Activated CD8-positive, alpha-beta memory T cell treated with anti-CD3 and anti-CD28 coated beads, Interleukin-2, amount 10 ng/mL, durations not matched to agents 7 days and 5 days (primary cell): ENCODE data around the gene CYB5B. TPM values are rescaled to one million over a fixed set of nuclear protein-coding genes. Genes with fewer than 3 reads are reported as not detected.
"Not testable (repeated sequence)": the region's sequence is repeated elsewhere in the genome, so short reads cannot be mapped to it uniquely, and the experiment has no call there.

Source experiments
- ATAC-seq: fragments of 150-1000 bp; cut with Tn5 transposase; one replicate; pipeline ENCODE4 v1.10.0; 2021; ENCODE audit warnings: moderate library complexity
- CTCF ChIA-PET: fragments of 350-600 bp; sonication (Branson Sonifier 250); formaldehyde crosslinking; loops from one replicate; lab custom pipeline; 2021; ENCODE audit warnings: antibody characterized with exemption; lab: Charles Lee
- DNase-seq: peaks from one replicate; pipeline ENCODE4 v3.0.0-alpha.2; 2020
- H3K27ac Mint-ChIP-seq: one replicate; pipeline ENCODE4 v1.8.0; 2021; ENCODE audit warnings: mild to moderate bottlenecking, mixed read lengths
- H3K27me3 Mint-ChIP-seq: one replicate; pipeline ENCODE4 v1.8.0; 2021; ENCODE audit warnings: mixed read lengths
- H3K36me3 Mint-ChIP-seq: one replicate; pipeline ENCODE4 v1.8.0; 2021; ENCODE audit warnings: mild to moderate bottlenecking, mixed read lengths
- H3K4me1 Mint-ChIP-seq: one replicate; pipeline ENCODE4 v1.8.0; 2021; ENCODE audit warnings: mixed read lengths
- H3K4me3 Mint-ChIP-seq: one replicate; pipeline ENCODE4 v1.8.0; 2021; ENCODE audit warnings: mild to moderate bottlenecking, moderate library complexity, mixed read lengths
- H3K9me3 Mint-ChIP-seq: one replicate; pipeline ENCODE4 v1.8.0; 2022; ENCODE audit warnings: low read depth, mixed read lengths
- total RNA-seq, 2 experiments: library from RNA; stranded (reverse); gene quantifications; one replicate each; pipeline ENCODE4 v1.2.3, GENCODE V29; 2021

Gene CYB5B
- total RNA-seq, 2 experiments from 2014 or later: 149 to 189 TPM

DNA sequence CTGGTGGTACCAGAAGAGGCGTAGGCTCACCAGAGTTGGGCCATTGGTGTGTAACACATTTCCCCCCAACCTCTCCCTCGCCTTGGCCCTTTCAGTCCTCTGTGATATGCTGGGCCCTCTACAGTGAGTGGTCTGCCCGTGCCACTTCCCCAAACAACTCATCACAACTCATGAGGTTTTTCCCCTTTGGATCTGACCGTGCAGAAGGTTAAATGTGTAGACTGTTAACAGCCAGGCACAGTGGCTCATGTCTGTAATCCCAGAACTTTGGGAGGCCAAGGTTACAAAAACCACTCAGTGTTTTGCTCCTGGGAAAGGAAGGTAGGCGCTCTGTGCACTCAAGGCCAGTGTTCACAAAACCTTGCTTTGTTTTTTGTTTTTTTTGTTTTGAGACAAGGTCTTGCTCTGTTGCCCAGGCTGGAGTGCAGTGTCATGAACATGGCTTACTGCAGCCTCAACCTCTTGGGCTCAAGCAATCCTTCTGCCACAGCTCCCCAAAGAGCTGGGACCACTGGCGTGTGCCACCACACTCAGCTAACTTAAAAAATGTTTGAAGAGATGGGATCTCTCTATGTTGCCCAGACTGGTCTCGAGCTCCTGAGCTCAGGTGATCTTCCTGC lies 11.3 kb upstream of the CYB5B start:
- CTCF ChIA-PET: interaction anchor here (0.7 to 1.8 kb wide), 2 partner anchors 8 to 236 kb away, joined by 3 to 4 read pairs; no protein-coding TSS in a partner anchor

DNA sequence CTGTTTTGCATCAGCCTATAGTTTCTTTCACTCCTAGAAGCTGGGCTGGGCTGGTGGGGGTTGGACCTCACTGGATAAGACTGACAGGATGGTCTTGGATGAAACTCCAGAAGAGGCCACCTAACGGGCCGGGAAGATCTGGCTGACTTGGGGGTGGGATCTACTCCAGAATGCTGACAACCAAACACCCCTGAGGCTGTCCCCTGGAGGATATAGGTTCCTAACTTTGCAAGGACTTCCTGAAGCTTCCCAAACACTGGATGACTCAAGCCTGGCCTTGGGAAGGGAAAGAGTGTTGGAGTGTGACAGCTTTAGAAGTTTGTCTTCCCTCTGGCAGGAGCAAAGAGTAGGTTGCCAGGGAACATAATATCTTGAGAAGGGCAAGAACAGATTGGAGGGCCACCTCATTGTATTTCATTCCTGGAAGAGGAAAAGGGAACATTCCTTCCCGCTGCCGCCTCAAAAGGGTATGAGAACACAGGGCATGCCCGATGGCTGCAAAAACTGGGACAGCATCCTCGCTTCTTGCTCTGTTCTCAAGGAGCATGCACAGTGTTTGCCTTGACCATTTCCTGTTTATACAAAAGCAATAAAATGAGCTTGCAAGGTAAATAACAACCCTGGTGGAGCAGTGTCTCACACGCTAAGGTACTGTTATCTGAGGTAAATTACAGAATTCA lies 6.8 kb upstream of the CYB5B start:
- no peak overlapping the region for H3K4me3 Mint-ChIP-seq
- ATAC-seq (no peak), DNase-seq (no peak)
- H3K27me3 Mint-ChIP-seq: no peaks in the 10 kb centered on the region
- H3K36me3 Mint-ChIP-seq: no peaks in the 10 kb centered on the region
- CTCF ChIA-PET: interaction anchor here (1.3 to 1.6 kb wide), 2 partner anchors 9 to 21 kb away, joined by 3 to 6 read pairs; no protein-coding TSS in a partner anchor
- H3K9me3 Mint-ChIP-seq: no peaks in the 10 kb centered on the region
- peaks cover 5% of the 10 kb centered on the region for H3K4me1 Mint-ChIP-seq
- H3K27ac Mint-ChIP-seq: no peak overlapping the region

More for the DNA sequence above, 11.3 kb upstream of the CYB5B start:
- H3K9me3 Mint-ChIP-seq: no peaks in the 10 kb centered on the region
- H3K27me3 Mint-ChIP-seq: no peaks in the 10 kb centered on the region
- no peaks in the 10 kb centered on the region for H3K36me3 Mint-ChIP-seq
- DNase-seq (no peak), ATAC-seq (no peak)
- no peak overlapping the region for H3K4me3 Mint-ChIP-seq
- no peak overlapping the region for H3K27ac Mint-ChIP-seq
- H3K4me1 Mint-ChIP-seq: peaks cover 20% of the 10 kb centered on the region

DNA sequence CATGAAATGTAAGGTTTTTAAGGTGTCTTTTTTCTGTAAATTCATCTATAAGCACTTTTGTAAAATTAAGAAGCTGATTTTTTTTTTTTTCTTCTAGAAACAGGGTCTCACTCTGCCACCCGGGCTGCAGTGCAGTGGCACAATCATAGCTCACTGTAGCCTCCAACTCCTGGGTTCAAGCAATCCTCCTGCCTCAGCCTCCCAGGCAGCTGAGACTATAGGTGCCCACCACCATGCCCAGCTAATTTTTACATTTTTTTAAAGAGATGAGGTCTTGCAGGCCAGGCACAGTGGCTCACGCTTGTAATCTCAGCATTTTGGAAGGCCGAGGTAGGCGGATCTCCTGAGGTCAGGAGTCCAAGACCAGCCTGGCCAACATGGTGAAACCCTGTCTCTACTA lies 4.5 kb upstream of the CYB5B start:
- Mint-ChIP-seq H3K9me3 (no peaks in the 10 kb centered on the region), H3K27me3 (no peaks in the 10 kb centered on the region), H3K36me3 (peaks cover 5% of the 10 kb centered on the region), H3K4me1 (peaks cover 21% of the 10 kb centered on the region), H3K27ac (no peak overlapping the region), H3K4me3 (no peak overlapping the region)
- DNase-seq (no peak), ATAC-seq (no peak)
- CTCF ChIA-PET: no interaction called here

DNA sequence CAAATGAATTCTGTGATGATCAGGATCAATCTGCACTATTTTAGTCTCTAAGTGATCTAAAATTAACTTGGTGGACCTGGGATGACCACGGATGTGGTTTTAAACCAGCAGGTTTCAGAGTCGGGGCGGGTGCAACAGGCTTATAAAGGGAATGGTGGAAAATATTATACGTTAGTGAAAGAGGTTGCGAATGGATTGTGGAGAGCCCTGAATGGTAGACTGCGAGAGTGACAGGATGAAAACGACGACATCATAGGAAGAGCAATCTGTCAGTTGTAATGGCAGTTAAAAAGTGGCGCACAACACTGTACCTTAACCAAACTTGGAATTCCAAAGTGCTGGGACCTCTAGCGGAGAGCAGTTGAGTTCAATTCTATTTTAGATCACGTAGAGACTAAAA lies 1.2 kb upstream of the CYB5B start:
- Mint-ChIP-seq H3K27me3 (no peaks in the 10 kb centered on the region), H3K27ac (peak overlapping the region; percentile 38), H3K9me3 (no peaks in the 10 kb centered on the region), H3K36me3 (peaks cover 23% of the 10 kb centered on the region), H3K4me1 (peaks cover 38% of the 10 kb centered on the region), H3K4me3 (peak overlapping the region; percentile 95)
- ATAC-seq (no peak), DNase-seq (no peak)
- CTCF ChIA-PET: no interaction called here

DNA sequence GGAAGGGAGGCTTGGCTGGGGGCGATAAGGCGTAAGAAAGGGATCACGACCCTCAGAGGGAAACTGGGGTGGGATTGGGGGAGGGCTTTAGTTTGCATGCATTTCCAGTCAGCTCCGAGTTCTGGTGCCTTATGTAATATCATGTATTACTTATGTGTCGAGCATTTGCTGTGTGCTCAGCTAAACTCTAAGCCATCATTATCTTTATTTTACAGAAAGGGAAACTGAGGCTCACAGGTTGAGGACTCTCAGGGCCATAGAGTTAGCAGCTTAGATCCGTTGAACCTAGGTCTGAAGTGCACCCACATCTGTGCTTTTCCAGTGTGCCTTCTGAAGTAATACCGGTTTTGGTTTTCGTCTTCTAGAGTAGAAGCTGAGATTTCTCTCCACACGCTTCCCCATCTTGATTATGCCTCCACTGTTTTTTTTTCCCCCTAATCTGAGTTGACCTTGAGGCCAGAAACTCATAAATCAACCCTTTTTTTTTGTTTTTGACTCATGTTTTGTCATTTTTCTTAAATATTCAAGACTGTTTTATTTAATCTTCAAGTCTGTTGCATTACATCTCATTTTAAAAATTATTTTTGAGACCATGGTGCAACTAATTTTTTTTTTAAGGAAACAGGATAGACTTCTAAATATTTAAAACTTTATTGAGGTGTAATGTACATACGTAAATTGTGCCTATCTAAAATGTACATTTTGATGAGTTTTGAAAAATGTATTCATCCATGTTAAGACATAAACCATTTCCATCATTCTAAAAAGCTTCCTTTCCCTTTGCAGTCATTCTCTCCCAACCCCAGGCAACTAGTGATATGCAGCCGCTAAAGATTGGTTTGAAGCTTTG lies 741 bp downstream of the CYB5B start:
- CTCF ChIA-PET: interaction anchor here (1.1 to 1.5 kb wide), 2 partner anchors 13 to 29 kb away, joined by 4 to 9 read pairs; no protein-coding TSS in a partner anchor
- no peaks in the 10 kb centered on the region for H3K27me3 Mint-ChIP-seq
- H3K36me3 Mint-ChIP-seq: peaks cover 42% of the 10 kb centered on the region
- peaks cover 52% of the 10 kb centered on the region for H3K4me1 Mint-ChIP-seq
- peak overlapping the region; percentile 90 for H3K27ac Mint-ChIP-seq
- peak overlapping the region; percentile 95 for H3K4me3 Mint-ChIP-seq
- ATAC-seq: no peak
- peaks cover 7% of the 10 kb centered on the region for H3K9me3 Mint-ChIP-seq
- no peak for DNase-seq

DNA sequence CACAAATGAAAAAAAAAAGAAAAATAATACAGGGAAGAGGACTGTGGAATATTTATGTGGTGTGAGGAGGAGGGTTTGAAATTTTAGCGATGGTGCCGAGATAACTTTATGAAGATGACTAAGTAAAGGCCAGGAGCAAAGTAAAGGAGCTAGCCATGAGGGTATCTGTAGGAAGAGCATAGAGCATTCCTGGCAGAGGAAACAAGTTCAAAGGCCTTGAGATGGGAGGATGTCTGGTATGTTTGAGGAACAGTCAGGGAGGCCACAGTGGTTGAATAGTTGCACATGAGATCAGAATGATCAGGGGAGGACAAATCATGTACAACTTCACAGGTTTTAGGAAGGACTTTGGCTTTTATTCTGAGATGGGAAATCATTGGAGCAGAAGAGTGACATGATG lies 4.2 kb downstream of the CYB5B start:
- Mint-ChIP-seq H3K27ac (no peak overlapping the region), H3K27me3 (no peaks in the 10 kb centered on the region), H3K9me3 (peaks cover 7% of the 10 kb centered on the region), H3K4me1 (peaks cover 54% of the 10 kb centered on the region), H3K4me3 (no peak overlapping the region), H3K36me3 (peaks cover 61% of the 10 kb centered on the region)
- CTCF ChIA-PET: interaction anchor here (0.8 to 1.4 kb wide), 3 partner anchors 21 to 97 kb away, joined by 3 read pairs; no protein-coding TSS in a partner anchor
- no peak for ATAC-seq
- DNase-seq: no peak

DNA sequence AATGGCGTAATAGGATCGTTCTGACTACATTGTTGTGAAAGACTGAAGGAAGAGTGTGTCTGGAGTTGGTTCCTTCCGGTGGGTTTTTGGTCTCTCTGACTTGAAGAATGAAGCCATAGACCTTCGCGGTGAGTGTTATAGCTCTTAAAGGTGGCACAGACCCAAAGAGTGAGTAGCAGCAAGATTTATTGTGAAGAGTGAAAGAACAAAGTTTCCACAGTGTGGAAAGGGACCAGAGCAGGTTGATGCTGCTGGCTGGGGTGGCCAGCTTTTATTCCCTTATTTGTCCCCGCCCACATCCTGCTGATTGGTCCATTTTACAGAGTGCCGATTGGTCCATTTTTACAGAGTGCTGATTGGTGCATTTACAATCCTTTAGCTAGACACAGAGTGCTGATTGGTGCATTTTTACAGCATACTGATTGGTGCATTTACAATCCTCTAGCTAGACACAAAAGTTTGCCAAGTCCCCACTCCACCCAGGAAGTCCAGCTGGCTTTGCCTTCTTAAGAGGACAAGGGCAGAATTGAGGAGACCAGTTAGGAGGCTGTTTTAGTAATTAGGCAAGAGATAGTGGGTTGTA lies 4.7 kb downstream of the CYB5B start:
- Mint-ChIP-seq H3K4me1 (peaks cover 55% of the 10 kb centered on the region), H3K36me3 (peaks cover 65% of the 10 kb centered on the region)
- H3K27ac Mint-ChIP-seq, H3K9me3 Mint-ChIP-seq, ATAC-seq, H3K4me3 Mint-ChIP-seq, H3K27me3 Mint-ChIP-seq, DNase-seq: not testable (repeated sequence)
- CTCF ChIA-PET: interaction anchor here (0.8 to 1.4 kb wide), 3 partner anchors 20 to 98 kb away, joined by 3 read pairs; no protein-coding TSS in a partner anchor

DNA sequence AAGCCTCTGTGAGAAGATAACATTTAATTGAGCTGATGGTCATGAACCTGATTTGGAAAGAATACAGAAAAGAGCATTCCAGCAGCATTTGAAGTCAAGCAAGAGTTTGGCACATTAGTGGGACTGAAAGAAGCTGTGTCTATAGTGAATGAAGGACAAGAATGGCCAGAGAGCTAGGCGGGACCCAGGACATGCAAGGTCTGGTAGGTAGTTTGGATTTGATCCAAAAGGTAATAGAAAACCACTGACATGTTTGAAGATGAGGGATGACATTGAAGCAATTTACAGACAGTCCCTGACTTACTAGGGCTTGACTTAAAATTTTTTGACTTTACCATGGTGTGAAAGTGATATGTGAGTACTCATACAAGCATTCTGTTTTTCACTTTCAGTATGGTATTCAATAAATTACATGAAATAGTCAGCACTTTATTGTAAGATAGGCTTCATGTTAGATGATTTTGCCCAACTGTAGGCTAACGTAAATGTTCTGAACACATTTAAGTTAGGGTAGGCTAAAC lies 7.6 kb downstream of the CYB5B start:
- no peak for DNase-seq
- Mint-ChIP-seq H3K27me3 (no peaks in the 10 kb centered on the region), H3K4me3 (no peak overlapping the region), H3K9me3 (peaks cover 7% of the 10 kb centered on the region), H3K4me1 (peaks cover 53% of the 10 kb centered on the region), H3K27ac (no peak overlapping the region), H3K36me3 (peaks cover 67% of the 10 kb centered on the region)
- CTCF ChIA-PET: interaction anchor here (1.4 to 1.8 kb wide), 4 partner anchors 12 to 36 kb away, joined by 3 to 4 read pairs (median 3); no protein-coding TSS in a partner anchor
- no peak for ATAC-seq

DNA sequence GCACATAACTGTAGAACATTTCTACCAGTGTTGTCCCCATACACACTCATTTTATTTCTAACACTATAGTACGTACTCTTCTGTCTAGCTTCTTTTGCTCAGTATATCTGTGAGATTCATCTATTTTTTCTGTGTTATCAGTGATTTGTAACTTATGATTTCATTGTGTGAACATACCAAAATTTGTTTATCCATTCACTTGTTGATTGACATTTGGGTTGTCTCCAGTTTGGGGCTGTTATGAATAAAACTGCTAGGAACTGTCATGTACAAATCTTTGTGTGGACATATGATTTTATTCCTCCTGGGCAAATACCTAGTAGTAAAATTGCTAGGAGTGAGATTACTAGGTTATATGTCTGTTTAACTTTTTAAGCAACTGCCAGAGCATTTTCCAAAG lies 9.6 kb downstream of the CYB5B start:
- Mint-ChIP-seq H3K4me3 (no peak overlapping the region), H3K4me1 (peaks cover 59% of the 10 kb centered on the region), H3K27me3 (no peaks in the 10 kb centered on the region), H3K36me3 (peaks cover 56% of the 10 kb centered on the region), H3K9me3 (peaks cover under 1% of the 10 kb centered on the region), H3K27ac (no peak overlapping the region)
- ATAC-seq (no peak), DNase-seq (no peak)
- CTCF ChIA-PET: no interaction called here

DNA sequence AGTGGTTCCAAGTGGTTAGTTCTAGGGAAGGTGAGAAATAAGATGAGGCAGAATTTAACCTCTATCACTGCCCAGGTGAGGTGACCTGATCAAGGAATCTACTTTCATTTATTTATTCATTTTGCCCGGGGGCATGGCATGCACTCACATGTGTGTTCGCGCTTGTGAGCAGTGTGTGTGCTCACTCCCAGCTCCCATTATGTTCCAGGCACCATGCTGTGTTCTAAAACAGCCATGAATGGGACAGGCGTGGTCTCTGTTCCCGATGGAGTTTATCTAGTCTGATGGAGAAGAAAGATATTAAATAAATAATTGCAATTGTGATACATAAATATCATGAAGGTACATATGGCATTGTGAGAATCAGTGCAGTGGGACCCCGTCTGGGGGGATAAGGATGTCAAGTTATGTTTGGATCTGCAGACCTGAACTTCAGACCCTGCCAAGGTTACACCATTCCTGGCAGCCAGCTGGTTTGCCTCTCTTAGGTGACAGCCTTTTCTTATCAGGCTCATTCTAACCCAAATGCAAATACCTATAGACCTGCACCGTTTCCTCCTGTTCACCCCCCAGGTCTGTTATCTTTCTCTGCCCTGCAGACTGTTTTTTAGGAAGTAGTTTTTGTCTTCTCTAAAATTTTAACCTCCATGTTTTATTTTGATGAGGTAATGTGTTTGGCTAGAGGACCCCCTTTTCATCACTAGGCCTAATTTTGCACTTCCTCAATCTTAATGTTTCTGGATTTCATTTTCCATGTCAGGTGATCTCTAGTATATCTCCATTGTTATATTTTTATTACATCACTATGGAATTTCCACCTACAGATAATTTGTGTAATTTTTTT lies 11.8 kb downstream of the CYB5B start:
- no peaks in the 10 kb centered on the region for H3K9me3 Mint-ChIP-seq
- H3K27me3 Mint-ChIP-seq: no peaks in the 10 kb centered on the region
- H3K4me3 Mint-ChIP-seq: no peak overlapping the region
- no peak for ATAC-seq
- no peak overlapping the region for H3K27ac Mint-ChIP-seq
- peaks cover 56% of the 10 kb centered on the region for H3K4me1 Mint-ChIP-seq
- H3K36me3 Mint-ChIP-seq: peaks cover 50% of the 10 kb centered on the region
- CTCF ChIA-PET: interaction anchor here (1.7 kb wide), 1 partner anchor 40 kb away, joined by 4 read pairs; no protein-coding TSS in a partner anchor
- DNase-seq: no peak

DNA sequence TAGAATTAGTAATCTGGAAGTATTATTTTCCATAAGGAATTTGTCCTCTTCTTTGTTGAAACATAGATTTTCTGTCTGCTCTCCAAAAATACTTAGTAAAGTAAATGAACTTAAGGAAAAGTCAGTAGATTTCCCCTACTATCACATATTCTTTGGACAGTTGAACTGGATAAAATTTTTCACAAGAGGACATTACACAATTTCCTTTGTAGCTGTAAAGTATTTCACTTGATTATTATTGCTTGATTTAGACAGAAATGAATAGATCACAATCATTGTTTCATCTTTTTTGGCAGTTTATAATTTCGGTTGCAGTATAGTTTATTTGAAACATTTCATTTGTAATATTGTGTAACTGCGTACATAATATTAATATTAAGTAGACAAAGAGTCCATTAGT lies 12.5 kb downstream of the CYB5B start:
- H3K36me3 Mint-ChIP-seq: peaks cover 49% of the 10 kb centered on the region
- CTCF ChIA-PET: interaction anchor here (1.7 kb wide), 1 partner anchor 41 kb away, joined by 4 read pairs; no protein-coding TSS in a partner anchor
- no peaks in the 10 kb centered on the region for H3K9me3 Mint-ChIP-seq
- H3K4me1 Mint-ChIP-seq: peaks cover 57% of the 10 kb centered on the region
- ATAC-seq (no peak), DNase-seq (no peak)
- no peak overlapping the region for H3K4me3 Mint-ChIP-seq
- no peak overlapping the region for H3K27ac Mint-ChIP-seq
- no peaks in the 10 kb centered on the region for H3K27me3 Mint-ChIP-seq

DNA sequence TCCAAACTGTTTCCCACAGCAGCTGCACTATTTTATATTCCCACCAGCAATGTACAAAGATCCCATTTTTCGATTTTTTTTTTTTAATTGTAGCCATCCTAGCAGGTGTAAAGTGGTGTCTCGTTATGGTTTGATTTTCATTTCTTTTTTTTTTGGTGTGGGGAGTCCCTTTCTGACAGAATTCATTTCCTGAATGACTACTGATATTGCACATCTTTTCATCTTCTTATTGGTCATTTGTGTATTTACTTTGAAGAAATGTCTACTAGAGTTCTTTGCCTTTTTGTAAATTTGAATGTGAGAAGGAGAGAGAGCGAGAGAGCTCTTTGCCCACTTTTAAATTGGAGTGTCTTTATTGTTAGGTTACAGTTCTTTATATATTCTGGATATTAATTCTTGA lies 14.0 kb downstream of the CYB5B start:
- DNase-seq: no peak
- no peaks in the 10 kb centered on the region for H3K27me3 Mint-ChIP-seq
- ATAC-seq: peak; percentile 30
- CTCF ChIA-PET: interaction anchor here (1.5 kb wide), 1 partner anchor 13 kb away, joined by 4 read pairs; no protein-coding TSS in a partner anchor
- no peaks in the 10 kb centered on the region for H3K9me3 Mint-ChIP-seq
- H3K4me1 Mint-ChIP-seq: peaks cover 57% of the 10 kb centered on the region
- H3K36me3 Mint-ChIP-seq: peaks cover 40% of the 10 kb centered on the region
- H3K27ac Mint-ChIP-seq: peak overlapping the region; percentile 54
- no peak overlapping the region for H3K4me3 Mint-ChIP-seq
